GM18951 (cell line): Measurements from ENCODE around the gene NDUFB8.

Experiments
- POLR2A ChIP-seq: IDR thresholded peaks from 4 replicates; pipeline ENCODE4 v1.6.1; 2011; ENCODE audit warnings: mild to moderate bottlenecking; ENCODE audit not compliant: insufficient read length, insufficient read depth; ENCODE audit errors: extremely low read depth
- in situ Hi-C: fragments of 300-500 bp; cut with MboI; formaldehyde crosslinking; loops from one replicate; pipeline ENCODE4 v1.12.0; 2022; ENCODE audit warnings: low sequenced_read_pairs, mixed read lengths, inconsistent platforms; ENCODE audit not compliant: unreplicated experiment

Gene NDUFB8

DNA sequence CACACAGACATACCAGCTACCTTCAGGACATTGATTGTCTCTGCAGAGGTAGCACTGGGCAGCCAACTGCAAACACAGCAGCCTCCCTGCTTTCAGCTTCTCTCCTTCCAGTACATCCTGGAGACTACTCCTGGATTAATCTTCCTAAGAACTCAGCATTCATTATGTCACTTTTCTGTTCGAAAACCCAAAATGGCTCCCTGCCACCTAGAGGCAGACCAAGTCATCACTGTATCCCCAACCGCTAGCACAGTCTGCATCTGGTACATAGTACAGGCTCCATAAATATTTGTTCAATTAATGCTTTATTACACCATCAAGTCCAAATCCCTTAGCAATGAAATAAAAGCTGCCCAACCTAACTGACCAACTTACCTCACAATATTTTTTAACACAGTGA is 5.0 kb downstream of the NDUFB8 start:
- no peak for TF ChIP-seq POLR2A
- in situ Hi-C loops, result no loop called here

DNA sequence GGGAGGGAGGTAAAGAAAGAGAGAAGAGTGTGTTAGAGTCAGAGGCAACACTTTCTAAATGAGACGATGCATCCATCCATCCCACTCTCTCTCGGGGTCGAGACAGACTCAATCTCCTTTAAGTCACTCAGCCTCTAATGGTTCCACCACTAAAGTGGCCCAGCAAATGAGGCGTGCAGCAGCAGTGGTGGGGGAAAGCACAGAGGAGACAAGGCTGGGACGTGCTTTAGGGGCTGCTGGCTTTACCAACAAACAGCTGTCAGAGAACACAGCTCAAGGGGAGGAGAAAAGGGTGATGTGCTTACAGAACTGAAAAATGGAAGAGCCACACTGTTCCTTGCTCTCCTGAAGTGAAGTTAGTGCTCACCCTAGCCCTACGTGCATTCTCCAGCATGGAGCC is 5.5 kb downstream of the NDUFB8 start:
- no peak for TF ChIP-seq POLR2A
- in situ Hi-C loops, result no loop called here

DNA sequence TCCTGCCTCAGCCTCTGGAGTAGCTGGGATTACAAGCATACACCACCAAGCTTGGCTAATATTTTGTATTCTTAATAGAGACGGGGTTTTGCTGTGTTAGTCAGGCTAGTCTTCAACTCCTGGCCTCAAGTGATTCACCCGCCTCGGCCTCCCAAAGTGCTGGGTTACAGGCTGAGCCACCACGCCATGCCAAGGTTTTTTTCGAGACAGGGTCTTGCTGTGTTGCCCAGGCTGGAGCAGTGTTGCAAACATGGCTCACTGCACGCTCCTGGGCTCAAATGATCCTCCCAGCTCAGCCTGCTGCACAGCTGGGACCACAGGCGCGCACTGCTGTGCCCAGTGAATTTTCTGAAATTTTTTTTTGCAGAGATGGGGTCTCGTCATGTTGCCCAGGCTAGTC is 6.7 kb downstream of the NDUFB8 start:
- in situ Hi-C loops, result no loop called here
- TF ChIP-seq POLR2A, result no peak

DNA sequence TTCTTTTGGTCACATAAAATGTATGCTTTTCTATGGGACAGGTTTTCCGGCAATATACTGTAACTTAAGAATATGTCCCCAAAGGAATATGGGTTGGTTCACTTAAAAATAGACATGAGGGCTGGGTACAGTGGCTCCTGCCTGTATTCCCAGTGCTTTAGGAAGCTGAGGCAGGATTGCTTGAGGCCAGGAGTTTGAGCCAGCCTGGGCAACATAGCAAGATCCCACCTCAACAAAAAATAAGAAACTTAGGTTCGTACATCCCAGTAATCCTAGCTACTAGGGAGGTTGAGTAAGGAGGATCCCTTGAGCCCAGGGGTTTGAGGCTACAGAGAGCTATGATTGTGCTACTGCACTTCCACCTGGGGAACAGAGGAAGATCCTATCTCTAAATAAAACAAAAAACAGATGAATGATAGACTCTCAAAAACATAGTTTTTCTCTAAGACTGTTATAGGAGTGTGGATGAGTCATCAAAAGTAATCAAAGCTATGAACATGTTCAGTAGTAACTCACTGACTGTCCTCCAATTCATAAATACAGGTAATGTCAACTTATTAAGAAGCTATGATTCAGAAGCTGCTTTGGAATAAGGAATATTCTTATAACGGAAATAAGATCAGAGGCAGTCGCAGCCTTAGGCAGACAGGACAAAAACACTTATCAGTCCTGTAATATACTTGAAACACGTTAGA is 7.4 kb downstream of the NDUFB8 start:
- in situ Hi-C loops, result no loop called here

DNA sequence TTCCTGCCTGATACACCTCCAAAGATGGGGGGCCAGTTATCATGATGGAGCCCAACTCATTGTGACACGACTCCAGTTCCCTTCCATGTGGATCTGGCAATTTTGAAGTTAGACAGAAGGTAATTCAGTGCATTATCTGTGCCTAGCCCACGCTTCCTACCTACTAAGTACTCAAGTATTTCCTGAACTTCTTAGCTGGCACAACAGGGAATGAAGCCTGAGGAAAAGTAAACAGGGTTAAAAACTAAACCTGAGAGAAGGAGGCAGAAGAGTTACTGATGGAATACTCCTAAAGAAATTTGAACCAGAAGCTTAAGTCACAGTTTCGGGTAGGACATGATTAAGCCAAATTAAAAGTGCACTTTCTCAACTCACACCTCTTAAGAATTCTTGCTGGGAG is 8.9 kb downstream of the NDUFB8 start:
- in situ Hi-C loops, result no loop called here
- TF ChIP-seq POLR2A, result no peak

More for the DNA sequence above, 7.4 kb downstream of the NDUFB8 start:
- TF ChIP-seq POLR2A, result no peak

DNA sequence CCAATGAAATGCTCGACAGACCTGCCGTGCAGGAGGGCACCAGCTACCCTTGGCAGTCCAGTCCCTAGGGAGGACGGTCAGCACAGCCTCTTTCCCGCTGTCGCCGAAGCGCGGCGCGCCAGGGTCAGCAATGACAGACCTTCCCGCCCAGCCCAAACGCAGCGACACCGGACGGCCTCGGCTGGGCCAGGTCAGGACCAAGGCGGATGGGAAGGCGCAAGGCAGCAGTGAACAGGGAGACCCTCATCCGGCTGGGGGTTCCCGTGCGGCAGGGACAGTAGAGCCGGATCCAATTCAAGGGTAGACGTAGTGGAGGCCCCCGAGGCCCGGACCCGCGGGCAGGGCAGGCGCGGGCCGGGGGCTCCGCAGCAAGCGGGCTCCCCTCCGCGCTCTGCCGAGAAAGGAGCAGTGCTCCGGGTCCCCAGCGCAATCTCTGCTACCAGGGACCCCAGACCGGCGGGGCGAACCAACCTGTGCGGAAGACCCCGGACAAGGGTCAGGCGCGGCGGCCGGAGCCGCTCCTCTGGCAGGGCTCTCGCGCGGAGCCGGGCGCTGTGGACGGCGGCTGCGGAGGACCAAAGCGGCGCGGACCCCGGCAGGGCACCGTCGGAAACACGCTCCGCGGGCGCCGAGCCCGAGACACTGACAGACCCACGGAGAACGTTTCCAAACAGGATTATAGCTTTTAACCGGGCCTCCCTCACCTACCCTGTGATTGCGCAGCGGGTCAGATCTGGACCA is 10.2 kb downstream of the NDUFB8 start, which contains the start of gene SEC31B:
Gene SEC31B (minus strand): TSS at position 551 of the 741 bp plus-strand sequence. CDS start 2,909 bp downstream, outside the sequence.
- no peak for TF ChIP-seq POLR2A
- in situ Hi-C loops, result loop anchor here (10.0 kb wide), 2 partner anchors 75 to 175 kb away; partner anchors contain the start of gene SCD

DNA sequence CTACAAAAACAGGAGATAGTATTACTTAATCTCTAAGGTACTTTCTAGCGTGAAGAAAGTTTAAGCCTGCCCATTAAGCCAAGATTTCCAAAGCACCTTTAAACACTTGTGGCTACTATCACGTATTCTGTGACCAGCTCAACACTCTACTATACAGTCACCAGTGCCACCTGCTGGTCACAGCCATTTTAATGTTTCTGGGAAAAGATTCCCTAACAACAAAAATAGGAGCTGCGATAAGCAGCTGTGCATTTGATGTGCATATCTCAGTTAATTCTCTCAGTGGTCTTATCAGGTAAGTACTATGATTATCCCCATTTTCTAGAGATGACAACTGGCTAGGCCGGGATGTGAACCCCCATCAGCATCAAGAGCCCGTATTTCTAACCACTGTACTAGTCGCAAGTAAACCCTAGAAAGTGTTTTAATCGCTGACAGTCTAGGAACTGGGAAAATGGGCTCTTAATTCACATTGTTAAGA is 10.9 kb downstream of the NDUFB8 start:
- TF ChIP-seq POLR2A, result no peak
- in situ Hi-C loops, result loop anchor here (10.0 kb wide), 2 partner anchors 74 to 174 kb away; partner anchors contain the start of gene SCD

DNA sequence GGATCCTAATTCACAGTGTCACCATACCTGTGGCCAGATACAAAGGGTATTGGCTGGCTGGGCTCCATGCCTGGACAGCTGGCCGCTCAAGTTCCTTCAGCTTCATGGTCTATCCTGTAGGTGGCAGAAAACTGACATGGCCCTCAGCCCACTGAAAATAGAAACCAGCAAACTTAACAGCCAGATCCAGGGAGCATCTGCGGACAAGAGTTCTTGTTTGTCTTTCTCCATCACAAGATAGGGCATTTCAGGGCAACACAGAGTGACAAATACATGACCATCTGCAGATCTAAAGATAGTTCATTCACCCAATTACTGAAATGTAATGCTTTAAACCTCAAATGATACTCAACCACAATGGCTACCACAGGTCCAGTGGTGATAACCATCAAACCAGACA is 12.8 kb downstream of the NDUFB8 start:
- no peak for TF ChIP-seq POLR2A
- in situ Hi-C loops, result loop anchor here (10.0 kb wide), 2 partner anchors 72 to 172 kb away; partner anchors contain the start of gene SCD

DNA sequence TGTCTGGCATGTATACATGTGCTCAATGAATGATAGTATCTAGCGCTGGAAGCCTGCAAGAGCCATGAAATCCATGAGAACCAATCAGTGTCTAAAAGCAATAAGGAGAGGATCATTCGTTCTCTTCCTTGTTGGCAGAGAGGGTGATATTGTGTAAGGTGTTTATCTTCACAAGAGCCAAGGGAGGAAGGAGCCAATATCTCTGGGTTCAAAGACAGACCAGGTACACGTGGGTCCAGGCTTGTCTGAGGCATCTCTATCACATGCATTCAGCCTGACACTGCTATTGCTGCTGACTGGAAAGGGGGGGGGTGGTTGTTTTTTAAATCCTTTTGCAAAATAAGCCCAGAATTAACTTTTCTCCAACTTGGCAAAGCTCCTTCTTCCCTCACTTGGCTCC is 14.1 kb downstream of the NDUFB8 start:
- no peak for TF ChIP-seq POLR2A
- in situ Hi-C loops, result loop anchor here (10.0 kb wide), 2 partner anchors 71 to 171 kb away; partner anchors contain the start of gene SCD

DNA sequence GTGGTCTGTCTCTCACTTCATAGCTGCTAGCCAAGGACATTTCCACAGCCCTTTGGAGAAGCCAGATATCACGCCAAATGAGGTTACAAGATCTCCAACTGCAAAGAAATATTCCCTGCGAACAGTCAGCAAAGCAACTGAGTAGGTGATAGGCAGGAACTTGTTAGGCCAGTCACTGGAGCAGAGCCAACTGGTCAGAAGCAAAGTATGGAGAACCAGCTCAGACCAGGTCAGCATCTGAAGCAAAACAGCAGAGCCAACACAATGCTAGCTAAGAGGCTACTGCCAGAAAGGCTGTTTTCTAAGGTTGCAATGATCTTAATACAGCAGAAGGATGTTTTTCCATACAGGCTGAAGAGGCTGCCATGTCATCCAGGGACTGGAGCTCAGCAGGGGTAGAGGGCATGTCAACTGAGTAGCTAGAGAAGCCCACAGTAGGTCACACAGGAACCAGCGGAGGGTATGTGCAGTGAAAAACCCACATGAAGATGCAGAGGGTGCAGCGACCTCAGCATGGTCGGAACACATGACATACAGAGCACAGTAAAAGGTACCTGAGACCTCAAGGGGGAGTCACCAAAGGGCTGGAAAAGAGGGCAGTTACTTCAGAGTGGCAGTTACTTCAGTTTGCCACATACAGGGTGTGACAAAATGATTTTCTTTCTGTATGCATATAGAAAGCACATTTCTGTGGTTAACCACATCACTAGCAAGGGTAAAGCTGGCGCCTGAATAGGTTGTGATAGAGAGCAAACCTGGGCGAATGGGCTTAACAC is 18.9 kb downstream of the NDUFB8 start:
- in situ Hi-C loops, result loop anchor here (10.0 kb wide), 2 partner anchors 66 to 166 kb away; partner anchors contain the start of gene SCD
- TF ChIP-seq POLR2A, result no peak

DNA sequence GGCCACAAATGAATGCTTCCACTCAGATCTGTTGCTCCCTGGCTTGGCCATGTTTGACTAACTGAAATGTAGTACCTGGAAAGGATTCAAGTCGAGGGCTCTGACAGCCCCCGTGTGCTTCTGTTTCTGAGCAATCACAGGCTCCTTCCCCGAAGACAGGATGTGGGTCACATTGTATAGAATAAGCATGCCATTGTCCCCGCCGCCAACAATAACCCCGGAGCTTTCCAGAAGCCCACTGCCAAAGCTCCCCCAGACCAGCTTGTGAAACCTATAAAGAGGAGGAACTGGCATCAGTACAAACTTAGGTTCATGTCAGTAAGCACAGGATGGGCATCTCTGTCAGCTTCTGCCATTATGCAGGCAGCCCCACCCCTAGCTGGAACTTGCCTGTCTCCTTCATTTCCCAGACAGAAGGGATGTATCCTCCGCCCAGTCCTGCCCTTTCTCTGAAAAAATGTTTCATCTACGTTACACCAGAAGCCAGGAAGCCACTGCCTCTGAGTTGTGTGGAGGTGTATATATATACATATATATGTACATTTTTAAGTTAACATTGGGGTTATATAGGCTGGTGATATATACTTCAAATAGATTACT is 20.3 kb downstream of the NDUFB8 start:
- in situ Hi-C loops, result no loop called here
- no peak for TF ChIP-seq POLR2A

DNA sequence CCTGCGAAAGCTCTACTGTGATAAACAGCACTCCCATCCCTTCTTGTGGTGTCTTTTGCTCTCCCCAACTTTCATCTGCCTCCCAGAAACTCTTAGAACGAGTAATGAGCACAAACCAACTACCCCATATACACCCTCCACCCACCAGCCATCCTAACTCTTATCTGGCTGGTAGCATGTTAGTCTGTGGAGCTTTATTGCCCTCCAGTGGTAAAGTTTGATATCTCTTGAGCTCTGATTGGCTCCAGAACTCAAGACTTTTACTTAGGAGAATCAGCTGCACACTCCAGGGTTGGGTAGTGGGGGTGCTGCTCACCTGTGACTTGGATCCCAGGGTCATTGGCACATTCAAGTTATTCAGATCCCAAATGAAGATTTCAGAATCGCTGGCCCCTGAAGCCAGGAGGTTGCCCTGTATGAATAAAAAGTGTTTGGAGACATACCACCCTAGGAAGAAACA is 20.9 kb downstream of the NDUFB8 start:
- no peak for TF ChIP-seq POLR2A
- in situ Hi-C loops, result no loop called here
